Diencephalon (tissue), 1 donor: ENCODE results near the gene FAU. TPM values are rescaled to one million over a fixed set of nuclear protein-coding genes. Genes with fewer than 3 reads are reported as not detected.

Source experiments
- small RNA-seq: library from RNA; depleted of rRNA; stranded (forward); fragments of <200 nt; gene quantifications from one replicate; pipeline ENCODE3, GENCODE V24; 2014
- total RNA-seq: library from RNA; depleted of rRNA; stranded (reverse); fragments of >200 nt; gene quantifications from one replicate; pipeline ENCODE4 v1.2.3, GENCODE V29; 2014

FAU gene
- 229 TPM for total RNA-seq

DNA sequence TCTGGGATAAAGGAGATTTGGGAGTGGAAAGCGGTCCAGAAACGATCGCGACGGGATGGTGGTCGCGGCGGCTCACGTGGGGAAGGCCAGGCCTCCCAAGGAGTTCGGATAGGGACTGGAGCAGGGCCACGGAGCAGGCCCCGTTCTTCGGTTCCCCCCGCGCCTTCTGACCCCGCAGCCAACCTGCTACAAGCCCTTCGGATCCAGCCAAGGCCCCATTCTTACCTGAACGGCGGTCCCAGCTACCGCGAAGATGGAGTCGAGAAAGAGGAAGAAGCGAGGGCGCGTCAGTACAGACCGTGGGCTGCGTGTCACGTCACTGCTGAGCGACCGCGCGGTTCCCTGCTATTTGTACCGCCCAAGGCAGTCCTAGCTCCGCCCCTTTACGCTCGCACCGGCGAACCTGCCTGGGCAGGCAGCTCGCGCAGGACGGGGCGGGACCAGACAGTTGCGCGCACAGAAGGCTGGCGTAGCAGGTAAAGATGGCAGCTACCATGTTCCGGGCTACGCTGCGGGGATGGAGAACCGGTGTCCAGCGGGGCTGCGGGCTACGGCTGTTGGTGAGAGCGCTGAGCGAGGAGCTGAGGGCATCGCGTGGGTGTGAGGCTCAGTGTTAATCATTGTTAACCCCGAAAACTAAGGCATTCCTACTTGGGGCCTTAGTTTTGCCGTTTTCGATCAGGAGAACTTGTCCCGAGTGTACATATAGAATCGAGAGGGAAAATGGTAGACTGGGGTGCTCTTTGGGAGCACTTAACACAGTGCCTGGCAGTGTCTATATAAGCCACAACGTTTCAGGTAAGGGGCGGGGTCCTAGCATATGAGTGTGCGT lies at the start of gene FAU, which contains the start of gene MRPL49:
Gene FAU, minus strand, starts transcription at position 270 of the 832 bp plus-strand sequence. CDS start 321 bp downstream, outside the sequence.
Gene MRPL49, plus strand, starts transcription at position 457 of the 832 bp plus-strand sequence. Its CDS starts 26 bp downstream, at position 483.

GRCh38 chr11:65170058-65170534 lies 48.2 kb upstream of the FAU start, which contains the start of gene SPDYC:
Gene SPDYC (plus strand): TSS chr11:65170233. CDS start chr11:65171358, 1,125 bp downstream.

GRCh38 chr11:65134240-65134951 lies 12.5 kb upstream of the FAU start, which contains the start of gene SYVN1:
Gene SYVN1 (minus strand): TSS chr11:65134519. CDS start chr11:65133601, 918 bp downstream.

GRCh38 chr11:65117206-65118096 lies 4.5 kb downstream of the FAU start, which contains the start of gene ZNHIT2:
Gene ZNHIT2 (minus strand): TSS chr11:65117701. CDS start chr11:65117653, 48 bp downstream.

GRCh38 chr11:65111744-65112545 lies 10.0 kb downstream of the FAU start, which contains the start of gene TM7SF2:
Gene TM7SF2 (plus strand): TSS chr11:65111872. CDS start chr11:65112016, 144 bp downstream.

DNA sequence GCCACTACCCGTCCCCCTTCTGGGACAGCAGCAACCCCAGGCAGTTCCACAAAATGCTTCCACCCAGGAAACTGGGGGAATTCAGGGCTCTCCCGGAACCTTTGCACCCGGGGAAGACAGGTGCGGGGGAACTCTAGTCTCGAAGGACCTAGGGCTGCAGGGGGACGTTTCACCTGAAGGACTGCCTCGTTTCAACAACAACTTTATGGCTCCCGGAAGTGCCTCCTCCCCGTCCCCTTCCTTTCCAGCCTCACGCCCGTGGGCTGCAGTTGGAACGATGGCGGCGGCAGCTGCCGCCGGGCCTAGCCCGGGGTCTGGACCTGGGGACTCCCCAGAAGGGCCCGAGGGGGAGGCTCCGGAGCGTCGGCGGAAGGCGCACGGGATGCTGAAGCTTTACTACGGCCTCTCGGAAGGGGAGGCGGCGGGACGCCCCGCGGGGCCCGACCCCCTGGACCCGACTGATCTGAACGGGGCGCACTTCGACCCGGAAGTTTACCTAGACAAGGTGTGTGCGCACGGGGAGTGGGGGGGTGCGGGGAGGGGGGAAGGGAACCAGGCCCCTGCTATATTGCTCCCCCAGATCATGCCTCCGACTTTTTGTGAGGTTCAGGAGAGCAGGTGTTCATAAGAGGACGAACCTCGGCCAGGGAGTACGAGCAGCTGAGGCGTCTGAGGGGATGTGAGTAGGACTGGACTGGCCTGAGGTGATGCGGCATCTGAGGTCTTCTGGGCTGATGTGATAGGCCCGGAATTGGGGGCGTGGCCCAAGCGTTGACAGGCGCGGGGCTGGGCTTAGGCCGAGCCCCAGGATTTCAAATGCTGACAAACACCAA lies 25.7 kb downstream of the FAU start, which contains the start of gene VPS51:
Gene VPS51, plus strand, starts transcription at position 241 of the 833 bp plus-strand sequence. Its CDS starts 37 bp downstream, at position 278.

GRCh38 chr11:65083834-65084597 lies 37.9 kb downstream of the FAU start, which contains the start of the genes CDCA5 and ZFPL1:
Gene CDCA5 (minus strand): TSS chr11:65084040. CDS start chr11:65083978, 62 bp downstream.
Gene ZFPL1 (plus strand): TSS chr11:65084222. CDS start chr11:65084699, 477 bp downstream.

Small RNA genes within 50 kb of the gene (small RNA-seq; reads per million reads assigned to genes)
- gene HIGD1AP10 (not detected), gene PDCL2P2 (not detected), gene RNU2-23P (6.1 reads per million, percentile 92 among the genes with 10 or more reads in this experiment)

Other genes with a start within 250 kb of the FAU start
- 39.0 TPM for gene EHD1, start 243.5 kb downstream of the FAU start, total RNA-seq
- 9.9 TPM for gene ATG2A, start 204.9 kb downstream of the FAU start, total RNA-seq
- 39.7 TPM for gene PPP2R5B, start 197.4 kb downstream of the FAU start, total RNA-seq
- not detected for gene GPHA2, start 186.2 kb downstream of the FAU start, total RNA-seq
- not detected for gene MAJIN, start 150.0 kb downstream of the FAU start, total RNA-seq
- gene BATF2, start 125.2 kb downstream of the FAU start, total RNA-seq: not detected
- 73.4 TPM for gene ARL2, start 108.0 kb downstream of the FAU start, total RNA-seq
- gene SNX15, start 94.7 kb downstream of the FAU start, total RNA-seq: 16.4 TPM
- gene SAC3D1, start 80.9 kb downstream of the FAU start, total RNA-seq: 6.9 TPM
- gene NAALADL1, start 63.6 kb downstream of the FAU start, total RNA-seq: 4.2 TPM
- gene CDCA5, start 38.1 kb downstream of the FAU start, total RNA-seq: 2.3 TPM
- 15.7 TPM for gene ZFPL1, start 37.9 kb downstream of the FAU start, total RNA-seq
- 125 TPM for gene VPS51, start 25.9 kb downstream of the FAU start, total RNA-seq
- 81.4 TPM for gene TM7SF2, start 10.3 kb downstream of the FAU start, total RNA-seq
- gene ZNHIT2, start 4.4 kb downstream of the FAU start, total RNA-seq: 6.9 TPM
- 39.7 TPM for gene MRPL49, start 187 bp upstream of the FAU start, total RNA-seq
- 11.1 TPM for gene SYVN1, start 12.4 kb upstream of the FAU start, total RNA-seq
- not detected for gene SPDYC, start 48.1 kb upstream of the FAU start, total RNA-seq
- 64.6 TPM for gene CAPN1, start 59.8 kb upstream of the FAU start, total RNA-seq
- 1.8 TPM for gene POLA2, start 139.8 kb upstream of the FAU start, total RNA-seq
- 8.1 TPM for gene CDC42EP2, start 192.7 kb upstream of the FAU start, total RNA-seq
- gene DPF2, start 211.7 kb upstream of the FAU start, total RNA-seq: 31.4 TPM
- gene TIGD3, start 232.6 kb upstream of the FAU start, total RNA-seq: 3.2 TPM